ENCODE measurements around the gene LRP6.

- TF ChIP-seq EP300 (IDR thresholded peaks at IDR 0.05; ENCODE audit: low read depth) (no peak), POLR2AphosphoS5 (IDR thresholded peaks at IDR 0.05) (no peak), CTCF (IDR thresholded peaks at IDR 0.05) (no peak)
Measured at GRCh38 chr12:12107678-12108077, 159.2 kb downstream of the LRP6 start.

Measured in transverse colon (tissue), 4 donors.